ENCODE results near the gene AVL9.

GRCh38 chr7:32577421-32577820 lies 82.1 kb downstream of the AVL9 start:
- TF ChIP-seq CTCF (IDR thresholded peaks at IDR 0.05; ENCODE audit: low read length), result no peak
- no peak for TF ChIP-seq EZH2 (IDR thresholded peaks at IDR 0.05; ENCODE audit: borderline replicate concordance, low read length)
